ENCODE results near the gene MYH16. TPM values are rescaled to one million over a fixed set of nuclear protein-coding genes. Genes with fewer than 3 reads are reported as not detected.
"Not testable (repeated sequence)": the region's sequence is repeated elsewhere in the genome, so short reads cannot be mapped to it uniquely, and the experiment has no call there.

Gene MYH16
- total RNA-seq, 1 donor from 2014 or later = not detected

GRCh38 chr7:99352247-99352646, 79.6 kb downstream of the MYH16 start:
- DNase-seq (ENCODE audit: low spot score) = no peak

DNA sequence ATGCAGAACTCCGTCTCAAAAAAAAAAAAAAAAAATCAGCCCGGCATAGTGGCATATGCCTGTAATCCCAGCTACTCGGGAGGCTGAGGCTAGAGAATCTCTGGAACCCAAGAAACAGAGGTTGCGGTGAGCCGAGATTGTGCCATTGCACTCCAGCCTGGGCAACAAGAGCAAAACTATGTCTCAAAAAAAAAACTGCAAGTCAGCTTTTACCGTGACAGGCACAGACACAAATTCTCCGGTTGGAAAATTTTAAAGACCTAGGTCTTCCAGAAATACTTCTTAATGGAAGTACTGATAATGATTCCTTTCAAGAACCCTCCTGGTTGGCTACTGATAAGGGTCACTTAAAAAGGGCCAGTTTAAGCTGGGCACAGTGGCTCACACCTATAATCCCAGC, 82.5 kb downstream of the MYH16 start:
- no peak for DNase-seq (ENCODE audit: low spot score)

DNA sequence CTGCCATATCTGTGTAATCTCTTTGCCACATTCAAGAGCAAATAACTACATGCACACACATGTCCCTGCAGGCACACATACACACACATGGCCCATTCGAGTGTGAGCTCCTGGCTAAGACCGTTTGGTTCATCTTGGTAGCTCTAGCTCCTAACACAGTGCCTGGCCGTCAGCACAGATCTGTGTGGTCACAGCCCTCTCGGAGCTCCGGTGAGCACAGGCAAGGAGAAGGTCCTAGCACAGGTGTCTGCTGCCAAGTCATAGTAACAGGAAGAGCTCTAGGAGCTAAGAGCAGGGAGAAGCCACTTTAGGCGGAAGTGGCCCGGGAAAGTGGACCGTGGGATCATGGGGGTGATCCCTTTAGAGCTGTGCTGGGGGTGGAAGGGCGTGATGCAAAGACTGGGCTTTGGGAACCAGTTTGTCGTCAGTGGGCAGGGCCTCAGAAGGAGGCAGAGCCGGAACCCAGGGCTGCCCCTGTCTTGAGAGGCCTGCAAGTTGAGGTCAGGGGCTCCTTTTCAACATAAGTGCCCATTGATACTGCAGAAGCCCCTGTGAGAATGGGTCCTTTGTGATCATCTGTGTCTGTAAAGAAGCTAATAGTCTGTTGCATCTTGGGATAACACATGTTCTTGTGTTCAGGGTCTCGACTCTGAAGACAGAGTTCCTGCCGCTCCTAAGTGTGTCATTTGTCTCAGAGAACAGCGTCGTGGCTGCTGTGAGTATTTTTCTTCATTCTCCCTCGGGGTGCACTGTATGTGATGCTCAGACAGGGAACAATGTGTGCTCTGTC, 85.3 kb downstream of the MYH16 start:
- no peak for DNase-seq (ENCODE audit: low spot score)

DNA sequence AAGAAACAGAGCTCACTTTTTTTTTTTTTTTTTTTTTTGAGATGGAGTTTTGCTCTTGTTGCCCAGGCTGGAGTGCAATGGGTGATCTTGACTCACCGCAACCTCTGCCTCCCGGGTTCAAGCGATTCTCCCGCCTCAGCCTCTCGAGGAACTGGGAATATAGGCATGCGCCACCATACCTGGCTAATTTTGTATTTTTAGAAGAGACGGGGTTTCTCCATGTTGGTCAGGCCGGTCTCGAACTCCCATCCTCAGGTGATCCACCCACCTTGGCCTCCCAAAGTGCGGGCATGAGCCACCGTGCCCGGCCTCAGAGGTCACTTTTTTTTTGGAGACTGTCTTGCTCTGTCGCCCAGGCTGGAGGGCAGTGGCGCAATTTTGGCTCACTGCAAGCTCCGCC, 85.9 kb downstream of the MYH16 start:
- not testable (repeated sequence) for DNase-seq (ENCODE audit: low spot score)

GRCh38 chr7:99359465-99360154, 87.0 kb downstream of the MYH16 start:
- no peak for DNase-seq (ENCODE audit: low spot score)

Other genes with a start within 250 kb of the MYH16 start
- gene SMURF1, start 128.7 kb upstream of the MYH16 start, total RNA-seq = 40.9 TPM
- gene KPNA7, start 64.7 kb upstream of the MYH16 start, total RNA-seq = not detected
- gene ARPC1A, start 53.1 kb downstream of the MYH16 start, total RNA-seq = 127 TPM
- 94.0 TPM for gene ARPC1B, start 101.9 kb downstream of the MYH16 start, total RNA-seq
- gene PDAP1, start 135.8 kb downstream of the MYH16 start, total RNA-seq = 95.1 TPM
- gene BUD31, start 136.1 kb downstream of the MYH16 start, total RNA-seq = 104 TPM
- 6.6 TPM for gene PTCD1, start 166.0 kb downstream of the MYH16 start, total RNA-seq
- gene CPSF4, start 166.1 kb downstream of the MYH16 start, total RNA-seq = 40.8 TPM
- gene ATP5MF, start 193.3 kb downstream of the MYH16 start, total RNA-seq = 261 TPM
- gene ZNF789, start 200.1 kb downstream of the MYH16 start, total RNA-seq = 20.6 TPM
- 39.8 TPM for gene ZNF394, start 227.4 kb downstream of the MYH16 start, total RNA-seq
- 9.4 TPM for gene ZKSCAN5, start 231.8 kb downstream of the MYH16 start, total RNA-seq